ENCODE data around the gene NRG3.

GRCh38 chr10:82618007-82618406, 743.0 kb downstream of the NRG3 start:
- no peak for TF ChIP-seq CTCF (conservative IDR thresholded peaks at IDR 0.05; ENCODE audit: low read depth, low read length)
- no peak for TF ChIP-seq ELK1 (IDR thresholded peaks at IDR 0.05; ENCODE audit: borderline replicate concordance, low read depth, low read length)
- no peak for TF ChIP-seq POLR2A (IDR thresholded peaks at IDR 0.05; ENCODE audit: low read depth, low read length)
- TF ChIP-seq MXI1 (IDR thresholded peaks at IDR 0.05; ENCODE audit: borderline replicate concordance, low read depth, low read length) = no peak
- TF ChIP-seq MAZ (IDR thresholded peaks at IDR 0.05; ENCODE audit: borderline replicate concordance, low read depth, low read length) = no peak
- no peak for TF ChIP-seq USF2 (IDR thresholded peaks at IDR 0.05; ENCODE audit: low read depth, low read length)
- TF ChIP-seq CEBPB (IDR thresholded peaks at IDR 0.05; ENCODE audit: low read depth, low read length) = no peak
- no peak for TF ChIP-seq MAFK (IDR thresholded peaks at IDR 0.05; ENCODE audit: low read depth, low read length)
- no peak for TF ChIP-seq RAD21 (IDR thresholded peaks at IDR 0.05; ENCODE audit: low read length)
- TF ChIP-seq FOS (IDR thresholded peaks at IDR 0.05; ENCODE audit: low read depth, low read length) = no peak
- no peak for TF ChIP-seq RFX5 (IDR thresholded peaks at IDR 0.05; ENCODE audit: low read depth, low read length)
- no peak for TF ChIP-seq BHLHE40 (IDR thresholded peaks at IDR 0.05; ENCODE audit: low read depth, low read length)
- no peak for TF ChIP-seq CHD1 (IDR thresholded peaks at IDR 0.05; ENCODE audit: low read depth, low read length)

Data from IMR-90 (cell line).